ENCODE results near the gene INTS4. TPM values are rescaled to one million over a fixed set of nuclear protein-coding genes. Genes with fewer than 3 reads are reported as not detected.
"Not testable (repeated sequence)": the region's sequence is repeated elsewhere in the genome, so short reads cannot be mapped to it uniquely, and the experiment has no call there.

Gene INTS4
- total and polyA plus RNA-seq, 2 donors from 2014 or later = 16.7 to 34.6 TPM

- no peaks in the 10 kb centered on the region for H3K9me3 ChIP-seq (ENCODE audit: control insufficient read depth in 2 of 3, insufficient read depth in 1 of 3, low read length in 3 of 3)
- TF ChIP-seq, protein P1, sequence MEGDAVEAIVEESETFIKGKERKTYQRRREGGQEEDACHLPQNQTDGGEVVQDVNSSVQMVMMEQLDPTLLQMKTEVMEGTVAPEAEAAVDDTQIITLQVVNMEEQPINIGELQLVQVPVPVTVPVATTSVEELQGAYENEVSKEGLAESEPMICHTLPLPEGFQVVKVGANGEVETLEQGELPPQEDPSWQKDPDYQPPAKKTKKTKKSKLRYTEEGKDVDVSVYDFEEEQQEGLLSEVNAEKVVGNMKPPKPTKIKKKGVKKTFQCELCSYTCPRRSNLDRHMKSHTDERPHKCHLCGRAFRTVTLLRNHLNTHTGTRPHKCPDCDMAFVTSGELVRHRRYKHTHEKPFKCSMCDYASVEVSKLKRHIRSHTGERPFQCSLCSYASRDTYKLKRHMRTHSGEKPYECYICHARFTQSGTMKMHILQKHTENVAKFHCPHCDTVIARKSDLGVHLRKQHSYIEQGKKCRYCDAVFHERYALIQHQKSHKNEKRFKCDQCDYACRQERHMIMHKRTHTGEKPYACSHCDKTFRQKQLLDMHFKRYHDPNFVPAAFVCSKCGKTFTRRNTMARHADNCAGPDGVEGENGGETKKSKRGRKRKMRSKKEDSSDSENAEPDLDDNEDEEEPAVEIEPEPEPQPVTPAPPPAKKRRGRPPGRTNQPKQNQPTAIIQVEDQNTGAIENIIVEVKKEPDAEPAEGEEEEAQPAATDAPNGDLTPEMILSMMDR (IDR thresholded peaks at IDR 0.05; ENCODE audit: borderline replicate concordance, extremely low read depth, insufficient read depth) = no peak
- DNase-seq (no peak), FAIRE-seq (no peak)
- H3K27me3 ChIP-seq (ENCODE audit: control insufficient read depth, insufficient read depth, low read length) = no peaks in the 10 kb centered on the region
- no peak overlapping the region for H3K4me3 ChIP-seq (ENCODE audit: low read length in 3 of 3)
- peaks cover 0 to 8% (median 3%) of the 10 kb centered on the region in 3 donors for H3K36me3 ChIP-seq (ENCODE audit: control insufficient read depth in 2 of 3, insufficient read depth in 3 of 3, low read length in 3 of 3)
- no peaks in the 10 kb centered on the region for H3K4me1 ChIP-seq (ENCODE audit: control insufficient read depth in 2 of 3, insufficient read depth in 2 of 3, low read depth in 1 of 3, low read length in 3 of 3)
- intact Hi-C loops (cut with DNase I) = no loop called here
- no peak overlapping the region for H3K9ac ChIP-seq (ENCODE audit: low read length in 3 of 3)
- H3K27ac ChIP-seq (ENCODE audit: low read depth in 2 of 2, low read length in 2 of 2) = no peak overlapping the region
These were observed 26.7 kb downstream of the INTS4 start for GRCh38 chr11:77967753-77968152.

GRCh38 chr11:77967121-77967520, 27.3 kb downstream of the INTS4 start:
- H3K36me3 ChIP-seq (ENCODE audit: control insufficient read depth in 2 of 3, insufficient read depth in 3 of 3, low read length in 3 of 3) = peaks cover 0 to 8% (median 3%) of the 10 kb centered on the region in 3 donors
- intact Hi-C loops (cut with DNase I) = no loop called here

GRCh38 chr11:77966338-77966737, 28.1 kb downstream of the INTS4 start:
- TF ChIP-seq, protein P1 (IDR thresholded peaks at IDR 0.05; ENCODE audit: borderline replicate concordance, extremely low read depth, insufficient read depth) = no peak
- Histone ChIP-seq H3K9me3 (ENCODE audit: control insufficient read depth in 2 of 3, insufficient read depth in 1 of 3, low read length in 3 of 3) (no peaks in the 10 kb centered on the region), H3K27me3 (ENCODE audit: control insufficient read depth, insufficient read depth, low read length) (no peaks in the 10 kb centered on the region), H3K27ac (ENCODE audit: low read depth in 2 of 2, low read length in 2 of 2) (no peak overlapping the region), H3K4me1 (ENCODE audit: control insufficient read depth in 2 of 3, insufficient read depth in 2 of 3, low read depth in 1 of 3, low read length in 3 of 3) (no peaks in the 10 kb centered on the region), H3K4me3 (ENCODE audit: low read length in 3 of 3) (no peak overlapping the region), H3K36me3 (ENCODE audit: control insufficient read depth in 2 of 3, insufficient read depth in 3 of 3, low read length in 3 of 3) (peaks cover 0 to 8% (median 3%) of the 10 kb centered on the region in 3 donors), H3K9ac (ENCODE audit: low read length in 3 of 3) (no peak overlapping the region)
- FAIRE-seq (no peak), DNase-seq (no peak)
- intact Hi-C loops (cut with DNase I) = no loop called here

More at GRCh38 chr11:77967121-77967520, 27.3 kb downstream of the INTS4 start:
- Histone ChIP-seq H3K4me3 (ENCODE audit: low read length in 3 of 3) (no peak overlapping the region), H3K27ac (ENCODE audit: low read depth in 2 of 2, low read length in 2 of 2) (no peak overlapping the region), H3K27me3 (ENCODE audit: control insufficient read depth, insufficient read depth, low read length) (no peaks in the 10 kb centered on the region), H3K9ac (ENCODE audit: low read length in 3 of 3) (no peak overlapping the region), H3K9me3 (ENCODE audit: control insufficient read depth in 2 of 3, insufficient read depth in 1 of 3, low read length in 3 of 3) (no peaks in the 10 kb centered on the region), H3K4me1 (ENCODE audit: control insufficient read depth in 2 of 3, insufficient read depth in 2 of 3, low read depth in 1 of 3, low read length in 3 of 3) (no peaks in the 10 kb centered on the region)
- DNase-seq = no peak
- TF ChIP-seq, protein P1 (IDR thresholded peaks at IDR 0.05; ENCODE audit: borderline replicate concordance, extremely low read depth, insufficient read depth) = no peak
- FAIRE-seq = no peak

GRCh38 chr11:77959434-77959833, 35.0 kb downstream of the INTS4 start:
- H3K27ac ChIP-seq (ENCODE audit: low read depth in 2 of 2, low read length in 2 of 2) = no peak overlapping the region
- H3K36me3 ChIP-seq (ENCODE audit: control insufficient read depth in 2 of 3, insufficient read depth in 3 of 3, low read length in 3 of 3) = peaks cover 0 to 7% (median 6%) of the 10 kb centered on the region in 3 donors
- H3K9ac ChIP-seq (ENCODE audit: low read length in 3 of 3) = no peak overlapping the region
- H3K4me3 ChIP-seq (ENCODE audit: low read length in 3 of 3) = no peak overlapping the region
- no peak for DNase-seq
- intact Hi-C loops (cut with DNase I) = no loop called here
- TF ChIP-seq, protein P1 (IDR thresholded peaks at IDR 0.05; ENCODE audit: borderline replicate concordance, extremely low read depth, insufficient read depth) = no peak
- FAIRE-seq = no peak
- H3K27me3 ChIP-seq (ENCODE audit: control insufficient read depth, insufficient read depth, low read length) = no peaks in the 10 kb centered on the region
- no peaks in the 10 kb centered on the region for H3K9me3 ChIP-seq (ENCODE audit: control insufficient read depth in 2 of 3, insufficient read depth in 1 of 3, low read length in 3 of 3)
- H3K4me1 ChIP-seq (ENCODE audit: control insufficient read depth in 2 of 3, insufficient read depth in 2 of 3, low read depth in 1 of 3, low read length in 3 of 3) = no peaks in the 10 kb centered on the region

DNA sequence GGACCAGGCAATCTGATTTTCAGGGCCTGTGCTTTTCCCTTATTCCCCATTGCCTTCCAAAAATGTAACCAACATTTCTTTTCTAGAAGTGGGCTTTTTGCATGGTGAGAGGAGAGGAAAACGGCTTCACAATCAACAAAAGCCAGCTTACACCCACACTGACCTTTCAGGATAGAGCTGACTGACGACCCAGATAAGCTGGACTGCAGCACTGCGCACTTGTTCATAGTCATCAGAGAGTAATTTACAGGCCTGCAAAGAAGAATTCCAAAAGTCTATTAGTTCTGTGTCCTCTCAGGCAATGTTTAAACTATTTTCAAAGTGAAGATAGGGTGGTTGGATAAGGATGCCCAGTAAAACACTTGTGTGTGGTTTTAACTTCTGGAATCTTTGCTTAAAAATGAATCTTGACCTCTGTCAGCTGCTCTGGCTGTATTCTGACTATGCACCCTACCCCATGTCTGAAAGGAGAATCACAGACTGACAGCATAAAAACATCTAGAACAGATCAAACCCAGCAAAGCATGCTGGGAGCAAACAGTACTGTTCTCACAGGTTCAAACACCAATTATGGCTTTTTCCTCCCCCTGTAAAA, 35.8 kb downstream of the INTS4 start:
- DNase-seq; FAIRE-seq; intact Hi-C loops (cut with DNase I): not testable (repeated sequence)

More for the DNA sequence above, 35.8 kb downstream of the INTS4 start:
- H3K36me3 ChIP-seq (ENCODE audit: control insufficient read depth in 2 of 3, insufficient read depth in 3 of 3, low read length in 3 of 3); H3K4me3 ChIP-seq (ENCODE audit: low read length in 3 of 3); H3K9ac ChIP-seq (ENCODE audit: low read length in 3 of 3); H3K9me3 ChIP-seq (ENCODE audit: control insufficient read depth in 2 of 3, insufficient read depth in 1 of 3, low read length in 3 of 3); H3K4me1 ChIP-seq (ENCODE audit: control insufficient read depth in 2 of 3, insufficient read depth in 2 of 3, low read depth in 1 of 3, low read length in 3 of 3); H3K27me3 ChIP-seq (ENCODE audit: control insufficient read depth, insufficient read depth, low read length); H3K27ac ChIP-seq (ENCODE audit: low read depth in 2 of 2, low read length in 2 of 2): not testable (repeated sequence)

Measured in kidney (tissue), 14 donors.